Measurements from ENCODE around the gene TUBG2. TPM values are rescaled to one million over a fixed set of nuclear protein-coding genes. Genes with fewer than 3 reads are reported as not detected.

The TUBG2 gene
- polyA plus RNA-seq, 1 donor from 2014 or later: 24.9 TPM

- Histone ChIP-seq H3K9ac (ENCODE audit: low read length) (no peak overlapping the region), H3K4me2 (ENCODE audit: low read length) (no peak overlapping the region), H2AFZ (ENCODE audit: low read depth, low read length) (no peak overlapping the region), H3K79me2 (replicated peaks; ENCODE audit: insufficient read depth, low read length) (no peaks in the 10 kb centered on the region), H3K27ac (ENCODE audit: low read length) (no peak overlapping the region), H3K9me2 (ENCODE audit: insufficient read depth, low read length) (no peaks in the 10 kb centered on the region), H3K4me3 (ENCODE audit: low read length) (no peak overlapping the region), H3K27me3 (ENCODE audit: insufficient read depth, low read depth, low read length) (no peaks in the 10 kb centered on the region), H3K9me3 (ENCODE audit: low read length) (no peaks in the 10 kb centered on the region), H3F3A (ENCODE audit: insufficient read depth, low read length, poor library complexity, severe bottlenecking) (no peaks in the 10 kb centered on the region), H3K36me3 (ENCODE audit: insufficient read depth, low read length) (peaks cover 5% of the 10 kb centered on the region), H4K20me1 (ENCODE audit: insufficient read depth) (no peaks in the 10 kb centered on the region)
- TF ChIP-seq SMC3 (conservative IDR thresholded peaks at IDR 0.05; ENCODE audit: poor library complexity) (no peak), REST (IDR thresholded peaks at IDR 0.05; ENCODE audit: borderline replicate concordance) (no peak), CTCF (IDR thresholded peaks at IDR 0.05; ENCODE audit: poor library complexity, severe bottlenecking) (no peak), RAD21 (conservative IDR thresholded peaks at IDR 0.05) (no peak), EZH2 (IDR thresholded peaks at IDR 0.05; ENCODE audit: borderline replicate concordance, insufficient read depth, low read length, poor library complexity, severe bottlenecking) (no peak), MXI1 (conservative IDR thresholded peaks at IDR 0.05; ENCODE audit: poor library complexity, severe bottlenecking) (no peak), EP300 (conservative IDR thresholded peaks at IDR 0.05; ENCODE audit: poor library complexity, severe bottlenecking) (no peak), TAF1 (IDR thresholded peaks at IDR 0.05; ENCODE audit: low read depth) (no peak), POLR2AphosphoS5 (IDR thresholded peaks at IDR 0.05) (no peak)
These were observed 43.4 kb downstream of the TUBG2 start for GRCh38 chr17:42702446-42702845.

GRCh38 chr17:42704490-42704836, 45.4 kb downstream of the TUBG2 start:
- H3K4me2 ChIP-seq (ENCODE audit: low read length): no peak overlapping the region
- no peaks in the 10 kb centered on the region for H3K9me3 ChIP-seq (ENCODE audit: low read length)
- H3K9ac ChIP-seq (ENCODE audit: low read length): no peak overlapping the region
- no peaks in the 10 kb centered on the region for H3K79me2 ChIP-seq (replicated peaks; ENCODE audit: insufficient read depth, low read length)
- H3K4me3 ChIP-seq (ENCODE audit: low read length): no peak overlapping the region
- H2AFZ ChIP-seq (ENCODE audit: low read depth, low read length): no peak overlapping the region
- H3K9me2 ChIP-seq (ENCODE audit: insufficient read depth, low read length): no peaks in the 10 kb centered on the region
- no peak overlapping the region for H3K27ac ChIP-seq (ENCODE audit: low read length)
- H3F3A ChIP-seq (ENCODE audit: insufficient read depth, low read length, poor library complexity, severe bottlenecking): no peaks in the 10 kb centered on the region
- H3K27me3 ChIP-seq (ENCODE audit: insufficient read depth, low read depth, low read length): no peaks in the 10 kb centered on the region
- no peak for TF ChIP-seq TAF1 (IDR thresholded peaks at IDR 0.05; ENCODE audit: low read depth)
- TF ChIP-seq RAD21 (conservative IDR thresholded peaks at IDR 0.05): no peak
- TF ChIP-seq REST (IDR thresholded peaks at IDR 0.05; ENCODE audit: borderline replicate concordance): no peak
- TF ChIP-seq CTCF (IDR thresholded peaks at IDR 0.05; ENCODE audit: poor library complexity, severe bottlenecking): no peak
- no peak for TF ChIP-seq SMC3 (conservative IDR thresholded peaks at IDR 0.05; ENCODE audit: poor library complexity)
- no peak for TF ChIP-seq EP300 (conservative IDR thresholded peaks at IDR 0.05; ENCODE audit: poor library complexity, severe bottlenecking)
- TF ChIP-seq MXI1 (conservative IDR thresholded peaks at IDR 0.05; ENCODE audit: poor library complexity, severe bottlenecking): no peak
- TF ChIP-seq EZH2 (IDR thresholded peaks at IDR 0.05; ENCODE audit: borderline replicate concordance, insufficient read depth, low read length, poor library complexity, severe bottlenecking): no peak
- no peak for TF ChIP-seq POLR2AphosphoS5 (IDR thresholded peaks at IDR 0.05)
- H4K20me1 ChIP-seq (ENCODE audit: insufficient read depth): no peaks in the 10 kb centered on the region
- peaks cover 5% of the 10 kb centered on the region for H3K36me3 ChIP-seq (ENCODE audit: insufficient read depth, low read length)

All from neural cell (in vitro differentiated cells).